ENCODE results near the gene LDLRAD3. TPM values are rescaled to one million over a fixed set of nuclear protein-coding genes. Genes with fewer than 3 reads are reported as not detected.

Gene LDLRAD3
- total RNA-seq, 1 experiment from 2014 or later: 12.1 TPM

GRCh38 chr11:35943309-35943708, 553 bp upstream of the LDLRAD3 start:
- Mint-ChIP-seq H3K9me3 (no peaks in the 10 kb centered on the region), H3K4me1 (peaks cover 43 to 53% of the 10 kb centered on the region in 2 experiments), H3K27ac (peak overlapping the region; percentile 17 to 72 (median 65)), H3K4me3 (peak overlapping the region; percentile 65 to 80), H3K36me3 (ENCODE audit: insufficient read depth in 1 of 3, low read depth in 3 of 3) (peaks cover 0 to 2% (median 0%) of the 10 kb centered on the region in 3 experiments; a peak in 2 of 7 replicates), H3K27me3 (ENCODE audit: low read depth) (peaks cover 36% of the 10 kb centered on the region)
- H4K8ac ChIP-seq (replicated peaks; ENCODE audit: insufficient read length, low read depth, low read length): no peak overlapping the region
- peaks cover 7% of the 10 kb centered on the region for H3K79me1 ChIP-seq (ENCODE audit: insufficient read depth, low read depth, low read length, poor library complexity, severe bottlenecking)
- H3K4me1 ChIP-seq (ENCODE audit: insufficient read depth, low read length): peaks cover 18% of the 10 kb centered on the region
- H2BK120ac ChIP-seq (ENCODE audit: low read depth, low read length, poor library complexity, severe bottlenecking): peak overlapping the region; percentile 93
- peak overlapping the region; percentile 61 for H2AFZ ChIP-seq (ENCODE audit: low read length)
- WGBS (ENCODE audit: extremely low coverage, insufficient read length, low lambda C conversion rate): no CpG with 5 or more reads among the region's 9 CpGs
- no peak for DNase-seq
- H3K4ac ChIP-seq (ENCODE audit: low read depth, low read length): no peak overlapping the region; the same call in 1 of the 2 replicates
- H3K27me3 ChIP-seq (ENCODE audit: insufficient read depth, low read length): no peaks in the 10 kb centered on the region; the same call in 1 of the 2 replicates
- H3K23me2 ChIP-seq (ENCODE audit: insufficient read length, low read depth, low read length, poor library complexity, severe bottlenecking): peaks cover 9% of the 10 kb centered on the region
- H3T11ph ChIP-seq (ENCODE audit: low read length): no peak overlapping the region
- no peak for TF ChIP-seq CTCF (conservative IDR thresholded peaks at IDR 0.05)
- no peaks in the 10 kb centered on the region for H4K20me1 ChIP-seq (ENCODE audit: control insufficient read depth, insufficient read depth, insufficient read length)
- H2BK20ac ChIP-seq (ENCODE audit: low read depth, low read length, poor library complexity, severe bottlenecking): no peak overlapping the region
- H3K56ac ChIP-seq (ENCODE audit: insufficient read length, low read depth, low read length): no peak overlapping the region
- H4K5ac ChIP-seq (ENCODE audit: insufficient read length, low read depth, low read length): no peak overlapping the region
- H3K23ac ChIP-seq (ENCODE audit: insufficient read length, low read depth, low read length): no peak overlapping the region
- H3K4me2 ChIP-seq (ENCODE audit: insufficient read depth, insufficient read length, low read length): peak overlapping the region; percentile 66
- H3K18ac ChIP-seq (ENCODE audit: insufficient read length, low read depth, low read length): peak overlapping the region; percentile 91
- H3K9ac ChIP-seq (ENCODE audit: extremely low read depth, insufficient read length, low read length): peak overlapping the region; percentile 68
- no peaks in the 10 kb centered on the region for H3K9me3 ChIP-seq (ENCODE audit: control insufficient read depth, low read depth, low read length)
- H3K14ac ChIP-seq (ENCODE audit: insufficient read depth, low read length): peak overlapping the region; percentile 92; the same call in 1 of the 2 replicates
- no peak overlapping the region for H3K27ac ChIP-seq (ENCODE audit: insufficient read length, low read depth, low read length)
- no peak overlapping the region for H2BK15ac ChIP-seq (ENCODE audit: low read depth, low read length)
- no peak overlapping the region for H2BK12ac ChIP-seq (ENCODE audit: insufficient read length, low read depth, low read length)
- no peak overlapping the region for H2BK5ac ChIP-seq (ENCODE audit: insufficient read length, low read length)
- no peak overlapping the region for H4K91ac ChIP-seq (ENCODE audit: insufficient read length, low read depth, low read length)
- peaks cover 2% of the 10 kb centered on the region; the same call in 1 of the 2 replicates for H3K79me2 ChIP-seq (ENCODE audit: insufficient read depth, low read length)
- no peak overlapping the region for H2AK5ac ChIP-seq (ENCODE audit: insufficient read length, low read length)
